Measurements from ENCODE around the gene DENND4C.

DNA sequence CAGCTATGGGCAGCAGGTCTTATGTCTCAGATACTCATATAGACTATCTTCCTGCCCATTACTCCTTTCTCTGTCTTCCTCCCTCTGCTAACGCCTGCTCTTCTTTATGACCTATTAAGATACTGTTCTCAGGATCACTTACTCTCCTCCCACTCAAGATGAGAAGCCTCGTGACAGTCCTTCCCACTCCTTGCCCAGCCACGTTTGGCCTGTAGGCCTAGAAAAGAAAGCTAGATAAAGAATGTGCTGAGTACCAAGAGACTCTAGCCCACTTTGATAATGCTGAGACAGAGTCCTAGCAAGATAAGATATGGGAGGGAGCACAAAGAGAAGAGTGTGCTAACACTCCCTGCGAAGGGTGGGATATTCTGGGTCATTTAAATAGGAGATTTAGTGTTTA is 6.8 kb upstream of the DENND4C start:
- TF ChIP-seq CTCF (IDR thresholded peaks at IDR 0.05) (no peak), ZFX (IDR thresholded peaks at IDR 0.05; ENCODE audit: borderline replicate concordance) (no peak)

All from 22Rv1 (cell line).